H1 (cell line): Measurements from ENCODE around the gene SLC26A4.

Experiments
- CEBPB ChIP-seq: IDR thresholded peaks from 2 replicates; pipeline ENCODE4 v1.6.1; 2012; ENCODE audit warnings: low read depth, low read length
- CTCF ChIP-seq, 3 experiments: IDR thresholded peaks; 1 replicate in 2 of 3; 2 replicates in 1 of 3; pipeline versions ENCODE4 v1.5.1 to v1.6.1; 2011; ENCODE audit warnings: low read length in 3 of 3, mild to moderate bottlenecking in 3 of 3, inconsistent platforms in 2 of 3, low read depth in 1 of 3, moderate library complexity in 1 of 3; ENCODE audit not compliant: insufficient read depth in 1 of 3; ENCODE audit errors: control extremely low read depth in 1 of 3
- EZH2 ChIP-seq: fragments of 200-600 bp; sonication (generic); IDR thresholded peaks from 2 replicates; pipeline ENCODE4 v1.7.1; 2012; ENCODE audit warnings: low read depth, mild to moderate bottlenecking, moderate library complexity, low read length, inconsistent platforms; ENCODE audit not compliant: severe bottlenecking
- FOSL1 ChIP-seq: IDR thresholded peaks from 2 replicates; pipeline ENCODE4 v1.6.1; 2011; ENCODE audit warnings: mild to moderate bottlenecking, low read depth, low read length, moderate library complexity; ENCODE audit not compliant: insufficient read depth
- POLR2A ChIP-seq, 2 experiments: IDR thresholded peaks; 1 replicate in 1 of 2; 2 replicates in 1 of 2; pipeline ENCODE4 v1.6.1; 2011; ENCODE audit warnings: low read depth in 2 of 2, low read length in 2 of 2, mild to moderate bottlenecking in 2 of 2; ENCODE audit errors: control extremely low read depth in 1 of 2
- POLR2AphosphoS5 ChIP-seq: IDR thresholded peaks from 2 replicates; pipeline ENCODE4 v1.6.1; 2011; ENCODE audit warnings: low read depth, low read length
- RFX5 ChIP-seq: IDR thresholded peaks from 2 replicates; pipeline ENCODE4 v1.6.1; 2011; ENCODE audit warnings: low read depth, low read length, improper control_type of control experiment, borderline replicate concordance

- TF ChIP-seq POLR2AphosphoS5: no peak
- TF ChIP-seq CTCF (IDR thresholded peaks at IDR 0.05; ENCODE audit: control extremely low read depth in 1 of 3, insufficient read depth in 1 of 3, low read depth in 1 of 3, low read length in 3 of 3): no peak
- TF ChIP-seq CEBPB: no peak
- no peak for TF ChIP-seq POLR2A (IDR thresholded peaks at IDR 0.05; ENCODE audit: control extremely low read depth in 1 of 2, low read depth in 2 of 2, low read length in 2 of 2)
- no peak for TF ChIP-seq EZH2
- no peak for TF ChIP-seq RFX5
- TF ChIP-seq FOSL1: no peak
Observed at GRCh38 chr7:107697321-107698049, 36.9 kb downstream of the SLC26A4 start.
